Germinal center (tissue), 1 donor: ENCODE data around the gene OR5AN1.
"Not testable (repeated sequence)": the region's sequence is repeated elsewhere in the genome, so short reads cannot be mapped to it uniquely, and the experiment has no call there.

ENCODE experiments used
- DNase-seq: peaks from one replicate; pipeline ENCODE4 v3.0.0; 2012; ENCODE audit warnings: mixed read lengths, low spot score

The OR5AN1 gene

GRCh38 chr11:59358595-59358994, at the start of gene OR5AN1:
TSS of gene OR5AN1 (plus strand) at chr11:59358895. CDS start at chr11:59364459, 5,564 bp downstream.
- no peak for DNase-seq

- no peak for DNase-seq
Observed at GRCh38 chr11:59335001-59335400, 23.7 kb upstream of the OR5AN1 start.

- no peak for DNase-seq
Observed at GRCh38 chr11:59336176-59336575, 22.5 kb upstream of the OR5AN1 start.

- no peak for DNase-seq
Observed at GRCh38 chr11:59336931-59337330, 21.8 kb upstream of the OR5AN1 start.

- DNase-seq, result not testable (repeated sequence)
Observed at GRCh38 chr11:59349657-59350056, 9.0 kb upstream of the OR5AN1 start.

- no peak for DNase-seq
Observed at GRCh38 chr11:59355226-59355625, 3.5 kb upstream of the OR5AN1 start.

GRCh38 chr11:59356561-59356960, 2.1 kb upstream of the OR5AN1 start:
- no peak for DNase-seq

- DNase-seq, result no peak
Observed at GRCh38 chr11:59358020-59358419, 675 bp upstream of the OR5AN1 start.

- no peak for DNase-seq
Observed at GRCh38 chr11:59365232-59366018, 6.7 kb downstream of the OR5AN1 start.

GRCh38 chr11:59368238-59369022, 9.7 kb downstream of the OR5AN1 start:
- no peak for DNase-seq

GRCh38 chr11:59372324-59372723, 13.6 kb downstream of the OR5AN1 start:
- DNase-seq, result not testable (repeated sequence)

GRCh38 chr11:59380263-59381059, 21.8 kb downstream of the OR5AN1 start:
- DNase-seq, result no peak

GRCh38 chr11:59394186-59394585, 35.5 kb downstream of the OR5AN1 start:
- DNase-seq, result no peak

- no peak for DNase-seq
Observed at GRCh38 chr11:59400461-59401261, 42.0 kb downstream of the OR5AN1 start.

GRCh38 chr11:59401262-59401552, 42.5 kb downstream of the OR5AN1 start:
- no peak for DNase-seq

GRCh38 chr11:59403546-59403945, 44.9 kb downstream of the OR5AN1 start:
- DNase-seq, result no peak

GRCh38 chr11:59413646-59414045, 55.0 kb downstream of the OR5AN1 start:
- DNase-seq, result no peak

- DNase-seq, result no peak
Observed at GRCh38 chr11:59415111-59415510, 56.4 kb downstream of the OR5AN1 start.

- DNase-seq, result no peak
Observed at GRCh38 chr11:59416613-59417012, 57.9 kb downstream of the OR5AN1 start.

- DNase-seq, result no peak
Observed at GRCh38 chr11:59417023-59417422, 58.3 kb downstream of the OR5AN1 start.

- no peak for DNase-seq
Observed at GRCh38 chr11:59418156-59418555, 59.5 kb downstream of the OR5AN1 start.
